Measurements from ENCODE around the gene PLPP1. TPM values are rescaled to one million over a fixed set of nuclear protein-coding genes. Genes with fewer than 3 reads are reported as not detected.

PLPP1 gene
- total RNA-seq, 1 experiment from 2014 or later, result 9.4 TPM

DNA sequence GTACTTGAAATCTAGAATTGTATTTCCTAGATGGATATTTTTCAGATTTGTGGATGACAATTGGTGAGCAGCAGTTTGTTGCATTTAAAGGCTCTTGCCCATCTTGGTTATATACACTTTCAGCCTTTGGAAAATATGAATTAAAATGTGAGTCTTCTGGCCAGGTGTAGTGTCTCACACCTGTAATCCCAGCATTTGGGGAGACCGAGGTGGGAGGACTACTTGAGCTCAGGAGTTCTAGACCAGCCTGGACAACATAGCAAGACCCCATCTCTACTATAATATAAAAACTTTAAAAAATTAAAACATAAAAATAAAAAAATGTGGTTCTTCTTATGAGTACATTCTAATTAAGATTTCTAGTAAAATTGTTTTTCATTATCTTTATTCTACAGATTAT lies 125.0 kb downstream of the PLPP1 start:
- DNase-seq (ENCODE audit: low read depth), result no peak

DNA sequence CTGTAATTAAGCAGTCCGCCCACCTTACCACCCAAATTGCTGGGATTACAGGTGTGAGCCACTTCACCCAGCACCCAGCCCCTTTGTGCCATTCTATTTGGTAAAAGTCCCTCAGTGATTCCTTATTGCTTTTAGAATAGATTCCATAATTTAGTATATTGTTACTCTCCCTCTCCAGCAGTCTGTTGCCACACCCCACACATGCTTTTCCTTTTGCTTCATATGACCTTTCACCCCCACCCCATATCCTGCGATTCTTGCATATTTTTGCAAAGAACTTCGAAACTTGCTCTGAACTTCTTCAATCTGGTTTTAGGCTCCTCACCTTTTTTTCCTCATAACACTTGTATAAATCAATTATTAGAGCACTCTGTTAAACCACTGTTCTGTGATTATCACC lies 126.8 kb downstream of the PLPP1 start:
- DNase-seq (ENCODE audit: low read depth), result no peak

DNA sequence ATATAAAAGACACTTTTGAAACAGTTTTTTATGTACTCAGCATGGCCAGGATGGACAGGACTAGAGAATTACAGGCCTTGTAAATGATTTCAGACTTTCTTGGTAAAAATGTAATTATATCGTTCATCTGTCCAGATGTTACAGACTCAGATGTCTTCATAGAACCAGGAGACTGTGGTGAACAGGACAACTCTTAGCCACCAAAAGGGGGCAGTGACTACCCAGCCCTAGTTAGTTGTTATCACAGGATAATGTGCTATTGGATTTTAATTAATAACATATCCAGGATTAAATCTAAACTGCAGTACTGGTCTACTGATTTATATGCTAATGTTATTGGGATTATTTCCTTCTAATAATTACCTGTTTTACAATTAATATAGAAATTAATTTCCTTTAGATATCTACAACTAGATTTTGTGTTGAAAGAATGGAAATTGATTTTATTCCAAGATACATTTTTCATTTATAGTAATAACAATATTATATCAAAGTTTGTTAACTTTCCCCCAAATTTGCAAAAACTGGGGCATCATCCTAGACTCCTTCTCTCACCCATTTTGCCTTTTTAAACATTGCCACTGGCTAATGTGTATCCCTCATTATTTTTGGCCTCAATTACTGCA lies 127.6 kb downstream of the PLPP1 start:
- DNase-seq (ENCODE audit: low read depth), result no peak

DNA sequence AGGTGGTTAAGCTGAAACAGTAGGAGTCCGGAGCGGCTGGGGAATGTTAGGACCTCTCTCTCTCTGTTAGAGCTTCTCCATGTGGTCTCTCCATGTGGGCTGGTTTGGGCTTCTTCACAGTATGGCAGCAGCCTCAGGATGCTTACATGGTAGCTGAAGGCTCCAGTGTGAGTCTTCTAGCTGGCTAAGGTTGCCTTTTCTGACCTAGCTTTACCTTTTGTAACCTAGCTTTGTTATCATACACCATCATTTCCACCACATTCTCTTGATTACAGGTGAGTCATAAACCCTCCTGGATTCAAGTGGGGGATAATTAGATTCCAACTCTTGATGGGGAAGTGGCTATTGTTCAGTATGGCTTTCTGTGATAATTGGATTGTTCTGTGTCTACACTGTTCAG lies 128.5 kb downstream of the PLPP1 start:
- DNase-seq (ENCODE audit: low read depth), result no peak

DNA sequence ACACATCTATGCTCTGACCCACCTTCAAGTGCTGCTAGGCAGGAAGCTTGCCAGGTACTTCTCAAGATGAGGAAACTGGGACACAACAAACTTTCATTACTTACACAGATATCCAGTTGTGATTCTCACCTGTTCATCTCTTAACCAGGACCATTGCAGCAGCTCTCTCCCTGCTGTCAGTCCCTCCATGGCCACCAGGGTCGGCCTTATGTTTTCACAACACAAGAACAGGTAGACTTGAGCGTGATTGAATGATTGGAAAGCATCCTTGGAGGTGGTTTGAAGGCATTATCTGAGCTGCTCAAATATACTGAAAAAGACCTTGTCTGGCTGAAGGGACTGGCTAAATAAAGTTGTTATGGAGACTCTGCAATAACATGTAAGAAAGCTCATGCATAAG lies 132.6 kb downstream of the PLPP1 start:
- DNase-seq (ENCODE audit: low read depth), result no peak

DNA sequence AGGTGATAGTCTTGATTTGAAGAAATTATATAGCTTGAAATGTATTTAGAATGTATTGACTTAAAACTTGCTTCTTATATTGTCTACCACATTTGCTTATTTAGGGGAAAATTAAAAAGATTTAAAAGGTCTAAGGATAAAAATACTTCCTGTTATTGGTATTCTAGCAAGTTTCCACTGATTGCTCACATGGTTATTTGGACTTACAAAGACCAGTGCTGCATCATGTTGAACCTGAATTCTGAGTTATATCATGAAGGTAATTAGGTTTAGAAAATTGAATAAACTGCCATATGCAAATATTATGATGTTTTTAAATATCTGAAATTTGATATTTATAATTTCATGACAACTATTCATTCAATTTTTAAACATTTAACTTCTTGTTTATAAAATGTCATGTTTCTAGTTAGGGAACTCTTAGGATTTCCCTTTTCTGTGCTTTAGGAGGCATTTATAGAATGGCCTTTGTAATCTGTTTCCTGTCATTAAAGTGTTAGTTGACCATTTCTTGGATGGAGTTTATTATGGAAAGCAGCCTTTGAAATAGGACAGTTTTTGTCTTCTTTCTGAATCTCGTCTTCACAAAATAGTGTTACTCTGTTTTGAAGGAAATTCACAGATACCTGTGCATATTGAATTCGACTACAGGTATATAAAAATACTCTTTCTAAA lies 141.1 kb downstream of the PLPP1 start:
- DNase-seq (ENCODE audit: low read depth), result no peak

DNA sequence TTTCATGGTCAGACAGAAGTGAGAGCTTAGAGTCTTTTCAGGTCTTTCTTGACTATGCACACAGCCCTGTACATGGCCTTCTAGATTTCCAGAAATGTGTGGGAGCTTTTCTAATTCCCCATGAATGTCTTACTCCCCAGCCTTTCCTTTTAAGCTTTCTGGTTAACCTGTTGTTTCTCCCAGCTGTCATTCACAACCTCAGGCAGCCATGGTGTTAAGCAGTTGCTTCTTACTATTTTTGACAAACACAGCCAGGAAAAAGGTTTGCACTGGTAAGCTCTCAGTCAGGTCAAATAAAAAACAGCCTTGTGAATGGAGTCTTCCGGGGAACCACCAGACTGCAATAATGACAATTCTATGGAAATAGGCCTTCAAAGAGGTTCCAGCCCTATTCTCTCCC lies 142.1 kb downstream of the PLPP1 start:
- no peak for DNase-seq (ENCODE audit: low read depth)

DNA sequence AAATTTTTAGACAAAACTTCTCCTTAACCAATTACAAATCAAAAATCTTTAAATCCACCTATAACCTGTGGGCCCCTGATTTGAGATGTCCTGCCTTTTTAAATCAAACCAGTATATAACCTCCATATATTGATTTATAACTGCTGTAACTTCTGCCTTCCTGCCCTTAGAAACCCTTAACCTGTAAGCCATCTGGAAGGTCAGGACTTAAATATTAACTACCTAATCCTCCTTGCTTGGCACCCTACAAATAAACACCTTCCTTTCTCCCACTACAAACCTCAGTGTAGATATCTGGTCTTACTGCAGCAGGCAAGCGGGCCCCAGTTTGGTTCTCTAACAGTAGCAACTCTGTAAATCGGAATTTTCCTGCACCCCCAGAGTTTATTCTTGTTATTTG lies 143.1 kb downstream of the PLPP1 start:
- no peak for DNase-seq (ENCODE audit: low read depth)

DNA sequence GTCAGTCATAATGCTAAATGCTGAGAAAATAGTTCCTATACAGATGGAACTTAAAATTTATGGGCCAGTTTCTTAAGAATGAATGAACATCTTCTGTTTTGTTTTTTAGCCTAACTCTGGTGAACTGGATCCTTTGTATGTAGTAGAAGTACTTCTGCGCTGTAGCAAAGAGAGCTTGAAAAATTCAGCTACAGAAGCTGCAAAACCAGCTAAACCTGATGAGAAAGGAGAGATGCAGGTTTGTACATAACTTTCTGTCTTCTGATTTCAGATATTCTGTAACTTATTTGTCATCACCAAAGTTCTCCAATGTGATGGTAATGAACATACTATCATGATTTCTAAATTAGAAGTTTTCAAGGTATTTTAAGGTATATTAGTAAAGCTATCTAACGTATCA lies 146.9 kb downstream of the PLPP1 start:
- no peak for DNase-seq (ENCODE audit: low read depth)

DNA sequence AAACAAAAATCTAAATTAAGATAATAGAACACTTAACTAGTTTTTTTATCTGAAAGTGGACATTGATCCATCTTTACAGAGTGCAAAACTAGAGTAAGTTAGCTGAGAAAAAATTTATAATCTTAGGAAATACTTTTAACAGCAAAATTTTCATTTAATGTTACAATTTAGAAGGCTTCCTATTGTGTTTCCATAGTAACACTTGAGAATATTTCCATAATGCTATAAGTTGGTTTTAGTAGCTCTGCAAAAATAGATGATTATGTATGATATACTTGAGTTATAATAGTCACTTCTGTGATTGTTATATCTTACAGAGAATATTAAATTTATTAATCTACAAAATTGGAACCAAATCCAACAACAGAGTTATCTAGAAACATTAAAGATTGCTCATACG lies 148.4 kb downstream of the PLPP1 start:
- no peak for DNase-seq (ENCODE audit: low read depth)

DNA sequence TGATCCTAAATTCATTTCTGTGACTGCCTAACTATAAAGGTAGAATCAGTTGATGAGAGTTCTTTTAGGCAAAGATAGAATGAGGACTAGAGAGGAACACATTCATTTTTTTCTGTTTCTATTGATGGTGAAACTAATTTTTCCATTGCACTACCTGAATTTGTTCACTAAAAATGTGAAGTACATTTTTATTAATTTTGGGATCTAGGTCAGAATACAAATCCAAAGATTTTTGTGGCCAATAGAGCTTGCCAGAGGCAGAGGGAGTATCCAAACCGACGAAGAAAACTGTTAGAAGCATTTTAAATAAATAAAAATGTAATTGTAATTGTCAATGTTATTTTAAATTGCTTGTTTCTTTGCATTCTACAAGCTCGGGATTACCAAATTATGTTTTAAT lies 148.9 kb downstream of the PLPP1 start:
- no peak for DNase-seq (ENCODE audit: low read depth)

DNA sequence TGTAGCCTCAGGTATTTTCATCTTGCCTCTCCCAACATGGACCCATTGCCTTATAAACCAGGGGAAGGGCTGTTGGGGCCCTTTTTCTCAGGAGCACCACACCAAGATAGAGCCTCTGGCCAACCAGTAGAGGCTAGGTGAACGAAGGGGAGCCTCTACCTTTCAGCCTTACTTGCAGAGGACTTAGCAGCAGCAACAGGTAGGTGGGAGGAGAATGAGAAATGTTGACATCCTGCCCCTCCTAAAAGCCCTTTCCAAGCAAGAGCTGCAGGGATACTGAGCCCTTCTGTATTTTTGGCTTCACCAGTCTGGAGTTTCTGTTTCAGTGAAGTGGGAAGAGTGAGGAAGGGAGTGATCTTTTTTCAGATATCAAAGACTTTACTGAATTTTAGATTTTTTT lies 149.5 kb downstream of the PLPP1 start:
- DNase-seq (ENCODE audit: low read depth), result no peak

DNA sequence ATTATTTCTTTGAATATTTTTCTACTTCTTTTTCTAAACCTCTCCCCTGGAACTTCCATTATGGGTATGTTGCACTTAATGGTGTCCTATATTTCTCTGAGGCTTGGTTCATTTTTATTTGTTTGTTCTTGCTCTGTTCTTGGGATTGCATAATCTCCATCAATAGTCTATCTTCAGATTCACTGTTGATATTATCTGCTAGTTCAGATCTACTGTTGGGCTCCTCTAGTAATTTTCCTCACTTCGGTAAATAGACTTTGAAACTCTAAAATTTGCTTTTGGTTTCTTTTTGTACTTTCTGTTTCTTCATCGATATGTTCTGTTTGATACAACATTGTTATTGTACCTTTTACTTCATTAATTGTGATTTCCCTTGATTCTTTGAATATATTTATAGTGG lies 150.7 kb downstream of the PLPP1 start:
- no peak for DNase-seq (ENCODE audit: low read depth)

DNA sequence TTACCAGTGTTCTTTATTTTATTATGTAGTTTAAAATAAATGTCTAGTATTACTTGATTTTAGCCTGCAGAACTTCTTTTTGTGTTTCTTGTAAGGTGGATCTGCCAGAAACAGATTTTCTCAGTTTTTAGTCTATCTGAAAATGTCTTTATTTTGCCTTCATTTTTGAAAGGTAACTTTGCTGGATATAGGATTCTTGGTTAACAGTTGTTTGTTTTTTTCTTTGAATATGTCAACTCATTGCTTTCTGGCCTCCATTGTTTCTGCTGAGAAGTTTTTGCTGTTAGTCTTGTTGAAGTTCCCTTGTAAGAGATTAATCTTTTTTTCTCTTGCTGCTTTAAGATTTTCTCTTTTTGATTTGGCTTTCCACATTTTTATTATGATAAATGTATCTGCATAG lies 151.5 kb downstream of the PLPP1 start:
- no peak for DNase-seq (ENCODE audit: low read depth)

DNA sequence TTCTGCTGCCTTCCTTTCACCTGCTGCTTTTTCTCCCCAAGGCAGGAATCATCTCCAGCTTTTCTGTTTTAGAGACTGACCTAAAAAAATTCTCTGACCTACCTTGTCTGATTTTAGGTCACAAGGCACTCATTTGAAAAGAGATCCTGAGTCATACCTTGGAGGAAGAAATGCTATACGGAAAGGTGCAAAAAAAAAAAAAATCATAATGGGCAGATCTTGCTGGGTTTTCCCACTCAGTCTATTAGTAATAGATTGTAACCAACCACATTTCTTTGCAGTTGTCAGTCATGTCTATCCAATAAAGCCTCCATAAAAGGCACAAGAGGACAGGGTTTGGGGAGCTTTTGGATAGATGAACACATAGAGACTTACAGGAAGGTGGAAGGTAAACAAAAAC lies 157.0 kb downstream of the PLPP1 start:
- DNase-seq (ENCODE audit: low read depth), result no peak

Small RNAs within 50 kb of the gene (small RNA-seq; reads per million reads assigned to genes)
- gene MIR5687, result not detected

Other genes starting within 250 kb of the PLPP1 start
- 22.4 and 23.7 TPM in 2 replicates for gene DHX29, start 227.3 kb downstream of the PLPP1 start, total RNA-seq (2014; rRNA removed; shearing (Covaris generic))
- gene MTREX, start 227.0 kb downstream of the PLPP1 start, total RNA-seq (2014; rRNA removed; shearing (Covaris generic)), result 66.7 and 72.9 TPM in 2 replicates
- gene SLC38A9, start 177.4 kb upstream of the PLPP1 start, total RNA-seq (2014; rRNA removed; shearing (Covaris generic)), result 17.7 and 23.8 TPM in 2 replicates
- 0.24 TPM in 1 of 2 replicates, not detected in the other for gene DDX4, start 203.1 kb upstream of the PLPP1 start, total RNA-seq (2014; rRNA removed; shearing (Covaris generic))

Data from HT1080 (cell line).